SK-N-SH (cell line): ENCODE data around the gene MBD3L2.

Source experiments
- EP300 ChIP-seq, 2 experiments: IDR thresholded peaks; 2 replicates each; pipeline versions ENCODE4 v1.4.0 to v1.6.1; 2012; ENCODE audit warnings: borderline replicate concordance in 1 of 2, low read depth in 1 of 2, low read length in 1 of 2
- FOXJ3 ChIP-seq: sonication (generic); formaldehyde crosslinking; IDR thresholded peaks from 2 replicates; pipeline ENCODE4 v1.5.1; 2020; ENCODE audit warnings: mild to moderate bottlenecking, missing genetic modification reagents
- FOXM1 ChIP-seq: IDR thresholded peaks from 2 replicates; pipeline ENCODE4 v1.4.0; 2012; ENCODE audit warnings: low read depth, mild to moderate bottlenecking
- GABPA ChIP-seq: IDR thresholded peaks from 2 replicates; pipeline ENCODE4 v1.4.0; 2012; ENCODE audit warnings: low read depth, mild to moderate bottlenecking
- RFX5 ChIP-seq: IDR thresholded peaks from 2 replicates; pipeline ENCODE4 v1.6.1; 2012; ENCODE audit warnings: mild to moderate bottlenecking, improper control_type of control experiment, low read length
- SIN3A ChIP-seq: IDR thresholded peaks from 2 replicates; pipeline ENCODE4 v1.6.1; 2012; ENCODE audit warnings: low read depth, mild to moderate bottlenecking, low read length, moderate library complexity, borderline replicate concordance
- SMC3 ChIP-seq: IDR thresholded peaks from 2 replicates; pipeline ENCODE4 v1.6.1; 2012; ENCODE audit warnings: low read depth, low read length, improper control_type of control experiment
- TAF1 ChIP-seq: IDR thresholded peaks from 2 replicates; pipeline ENCODE4 v1.6.1; 2012; ENCODE audit warnings: low read depth, mild to moderate bottlenecking, low read length, moderate library complexity, borderline replicate concordance
- TCF12 ChIP-seq: IDR thresholded peaks from 2 replicates; pipeline ENCODE4 v1.4.0; 2012
- TEAD4 ChIP-seq: IDR thresholded peaks from 2 replicates; pipeline ENCODE4 v1.4.0; 2012; ENCODE audit warnings: mild to moderate bottlenecking, borderline replicate concordance; ENCODE audit not compliant: insufficient read depth
- TF ChIP-seq, protein P1 (sequence below): fragments of 200-600 bp; sonication (generic); IDR thresholded peaks from 2 replicates; pipeline ENCODE4 v1.6.1; 2017; ENCODE audit warnings: antibody characterized with exemption, mild to moderate bottlenecking, moderate library complexity
- TF ChIP-seq, protein P2 (sequence below): IDR thresholded peaks from 2 replicates; pipeline ENCODE4 v1.6.1; 2012; ENCODE audit warnings: mild to moderate bottlenecking, low read depth, low read length, moderate library complexity
- TF ChIP-seq, protein P3 (sequence below): IDR thresholded peaks from 2 replicates; pipeline ENCODE4 v1.4.0; 2012; ENCODE audit warnings: low read depth, borderline replicate concordance
- TF ChIP-seq, protein P4 (sequence below): IDR thresholded peaks from 2 replicates; pipeline ENCODE4; 2012

DNA sequence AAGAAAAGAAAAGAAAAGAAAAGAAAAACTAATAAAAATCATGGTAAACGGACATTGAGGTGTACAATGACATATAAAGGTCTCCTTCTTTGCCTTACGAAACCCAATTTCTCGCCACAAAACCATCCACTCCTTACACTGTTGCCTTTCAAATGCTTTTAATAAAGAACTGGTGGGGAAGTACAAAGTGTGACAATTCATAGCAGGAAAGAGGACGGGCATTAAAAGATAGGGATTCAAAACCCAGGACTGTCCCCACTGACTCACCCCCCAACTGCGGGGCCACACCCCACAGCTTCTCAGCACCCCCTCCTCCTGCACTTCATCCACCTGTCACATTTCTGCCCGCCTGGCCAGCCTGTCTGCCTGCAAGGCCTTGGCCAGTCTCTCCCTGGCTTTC, 30.3 kb upstream of the MBD3L2 start:
- TF ChIP-seq, protein P1, sequence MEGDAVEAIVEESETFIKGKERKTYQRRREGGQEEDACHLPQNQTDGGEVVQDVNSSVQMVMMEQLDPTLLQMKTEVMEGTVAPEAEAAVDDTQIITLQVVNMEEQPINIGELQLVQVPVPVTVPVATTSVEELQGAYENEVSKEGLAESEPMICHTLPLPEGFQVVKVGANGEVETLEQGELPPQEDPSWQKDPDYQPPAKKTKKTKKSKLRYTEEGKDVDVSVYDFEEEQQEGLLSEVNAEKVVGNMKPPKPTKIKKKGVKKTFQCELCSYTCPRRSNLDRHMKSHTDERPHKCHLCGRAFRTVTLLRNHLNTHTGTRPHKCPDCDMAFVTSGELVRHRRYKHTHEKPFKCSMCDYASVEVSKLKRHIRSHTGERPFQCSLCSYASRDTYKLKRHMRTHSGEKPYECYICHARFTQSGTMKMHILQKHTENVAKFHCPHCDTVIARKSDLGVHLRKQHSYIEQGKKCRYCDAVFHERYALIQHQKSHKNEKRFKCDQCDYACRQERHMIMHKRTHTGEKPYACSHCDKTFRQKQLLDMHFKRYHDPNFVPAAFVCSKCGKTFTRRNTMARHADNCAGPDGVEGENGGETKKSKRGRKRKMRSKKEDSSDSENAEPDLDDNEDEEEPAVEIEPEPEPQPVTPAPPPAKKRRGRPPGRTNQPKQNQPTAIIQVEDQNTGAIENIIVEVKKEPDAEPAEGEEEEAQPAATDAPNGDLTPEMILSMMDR: no peak
- TF ChIP-seq EP300 (IDR thresholded peaks at IDR 0.05; ENCODE audit: borderline replicate concordance in 1 of 2, low read depth in 1 of 2, low read length in 1 of 2): no peak
- TF ChIP-seq GABPA: no peak
- no peak for TF ChIP-seq TAF1
- TF ChIP-seq SIN3A: no peak
- no peak for TF ChIP-seq FOXJ3 (CRISPR knock-in tag)
- no peak for TF ChIP-seq TCF12
- TF ChIP-seq, protein P2, sequence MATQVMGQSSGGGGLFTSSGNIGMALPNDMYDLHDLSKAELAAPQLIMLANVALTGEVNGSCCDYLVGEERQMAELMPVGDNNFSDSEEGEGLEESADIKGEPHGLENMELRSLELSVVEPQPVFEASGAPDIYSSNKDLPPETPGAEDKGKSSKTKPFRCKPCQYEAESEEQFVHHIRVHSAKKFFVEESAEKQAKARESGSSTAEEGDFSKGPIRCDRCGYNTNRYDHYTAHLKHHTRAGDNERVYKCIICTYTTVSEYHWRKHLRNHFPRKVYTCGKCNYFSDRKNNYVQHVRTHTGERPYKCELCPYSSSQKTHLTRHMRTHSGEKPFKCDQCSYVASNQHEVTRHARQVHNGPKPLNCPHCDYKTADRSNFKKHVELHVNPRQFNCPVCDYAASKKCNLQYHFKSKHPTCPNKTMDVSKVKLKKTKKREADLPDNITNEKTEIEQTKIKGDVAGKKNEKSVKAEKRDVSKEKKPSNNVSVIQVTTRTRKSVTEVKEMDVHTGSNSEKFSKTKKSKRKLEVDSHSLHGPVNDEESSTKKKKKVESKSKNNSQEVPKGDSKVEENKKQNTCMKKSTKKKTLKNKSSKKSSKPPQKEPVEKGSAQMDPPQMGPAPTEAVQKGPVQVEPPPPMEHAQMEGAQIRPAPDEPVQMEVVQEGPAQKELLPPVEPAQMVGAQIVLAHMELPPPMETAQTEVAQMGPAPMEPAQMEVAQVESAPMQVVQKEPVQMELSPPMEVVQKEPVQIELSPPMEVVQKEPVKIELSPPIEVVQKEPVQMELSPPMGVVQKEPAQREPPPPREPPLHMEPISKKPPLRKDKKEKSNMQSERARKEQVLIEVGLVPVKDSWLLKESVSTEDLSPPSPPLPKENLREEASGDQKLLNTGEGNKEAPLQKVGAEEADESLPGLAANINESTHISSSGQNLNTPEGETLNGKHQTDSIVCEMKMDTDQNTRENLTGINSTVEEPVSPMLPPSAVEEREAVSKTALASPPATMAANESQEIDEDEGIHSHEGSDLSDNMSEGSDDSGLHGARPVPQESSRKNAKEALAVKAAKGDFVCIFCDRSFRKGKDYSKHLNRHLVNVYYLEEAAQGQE: no peak
- TF ChIP-seq TEAD4: no peak
- no peak for TF ChIP-seq SMC3
- TF ChIP-seq, protein P3, sequence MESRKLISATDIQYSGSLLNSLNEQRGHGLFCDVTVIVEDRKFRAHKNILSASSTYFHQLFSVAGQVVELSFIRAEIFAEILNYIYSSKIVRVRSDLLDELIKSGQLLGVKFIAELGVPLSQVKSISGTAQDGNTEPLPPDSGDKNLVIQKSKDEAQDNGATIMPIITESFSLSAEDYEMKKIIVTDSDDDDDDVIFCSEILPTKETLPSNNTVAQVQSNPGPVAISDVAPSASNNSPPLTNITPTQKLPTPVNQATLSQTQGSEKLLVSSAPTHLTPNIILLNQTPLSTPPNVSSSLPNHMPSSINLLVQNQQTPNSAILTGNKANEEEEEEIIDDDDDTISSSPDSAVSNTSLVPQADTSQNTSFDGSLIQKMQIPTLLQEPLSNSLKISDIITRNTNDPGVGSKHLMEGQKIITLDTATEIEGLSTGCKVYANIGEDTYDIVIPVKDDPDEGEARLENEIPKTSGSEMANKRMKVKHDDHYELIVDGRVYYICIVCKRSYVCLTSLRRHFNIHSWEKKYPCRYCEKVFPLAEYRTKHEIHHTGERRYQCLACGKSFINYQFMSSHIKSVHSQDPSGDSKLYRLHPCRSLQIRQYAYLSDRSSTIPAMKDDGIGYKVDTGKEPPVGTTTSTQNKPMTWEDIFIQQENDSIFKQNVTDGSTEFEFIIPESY: no peak
- TF ChIP-seq RFX5: no peak
- no peak for TF ChIP-seq FOXM1
- TF ChIP-seq, protein P4, sequence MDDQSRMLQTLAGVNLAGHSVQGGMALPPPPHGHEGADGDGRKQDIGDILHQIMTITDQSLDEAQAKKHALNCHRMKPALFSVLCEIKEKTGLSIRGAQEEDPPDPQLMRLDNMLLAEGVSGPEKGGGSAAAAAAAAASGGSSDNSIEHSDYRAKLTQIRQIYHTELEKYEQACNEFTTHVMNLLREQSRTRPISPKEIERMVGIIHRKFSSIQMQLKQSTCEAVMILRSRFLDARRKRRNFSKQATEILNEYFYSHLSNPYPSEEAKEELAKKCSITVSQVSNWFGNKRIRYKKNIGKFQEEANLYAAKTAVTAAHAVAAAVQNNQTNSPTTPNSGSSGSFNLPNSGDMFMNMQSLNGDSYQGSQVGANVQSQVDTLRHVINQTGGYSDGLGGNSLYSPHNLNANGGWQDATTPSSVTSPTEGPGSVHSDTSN: no peak
